ENCODE results near the gene ADGRL1. TPM values are rescaled to one million over a fixed set of nuclear protein-coding genes. Genes with fewer than 3 reads are reported as not detected.

Gene ADGRL1
- total RNA-seq, 3 donors from 2014 or later, result 11.2 to 14.7 (median 11.6) TPM

GRCh38 chr19:14117668-14118164, 88.3 kb downstream of the ADGRL1 start, which contains the start of gene PRKACA:
TSS of gene PRKACA (minus strand) at chr19:14117762. CDS start at chr19:14117547, 215 bp downstream.
- TF ChIP-seq CTCF (IDR thresholded peaks at IDR 0.05), result no peak
- peak; percentile 31 for TF ChIP-seq POLR2A (IDR thresholded peaks at IDR 0.05)
- TF ChIP-seq POLR2AphosphoS5 (IDR thresholded peaks at IDR 0.05), result peak; percentile 5 to 49 (median 32)
- H3K9me3 ChIP-seq, result no peaks in the 10 kb centered on the region
- no peaks in the 10 kb centered on the region for H3K36me3 ChIP-seq
- peaks cover 20 to 30% of the 10 kb centered on the region in 2 donors for H3K4me1 ChIP-seq
- H3K4me3 ChIP-seq, result peak within 1 kb of the TSS; percentile 94 to 99 (median 95)
- peak within 1 kb of the TSS; percentile 98 to 100 for H3K27ac ChIP-seq
- intact Hi-C loops (cut with DNase I; ENCODE audit: low total_unique reads), result no loop called here
- no peaks in the 10 kb centered on the region for H3K27me3 ChIP-seq
- peak; percentile 98 to 99 for DNase-seq (ENCODE audit: low spot score in 2 of 2)

DNA sequence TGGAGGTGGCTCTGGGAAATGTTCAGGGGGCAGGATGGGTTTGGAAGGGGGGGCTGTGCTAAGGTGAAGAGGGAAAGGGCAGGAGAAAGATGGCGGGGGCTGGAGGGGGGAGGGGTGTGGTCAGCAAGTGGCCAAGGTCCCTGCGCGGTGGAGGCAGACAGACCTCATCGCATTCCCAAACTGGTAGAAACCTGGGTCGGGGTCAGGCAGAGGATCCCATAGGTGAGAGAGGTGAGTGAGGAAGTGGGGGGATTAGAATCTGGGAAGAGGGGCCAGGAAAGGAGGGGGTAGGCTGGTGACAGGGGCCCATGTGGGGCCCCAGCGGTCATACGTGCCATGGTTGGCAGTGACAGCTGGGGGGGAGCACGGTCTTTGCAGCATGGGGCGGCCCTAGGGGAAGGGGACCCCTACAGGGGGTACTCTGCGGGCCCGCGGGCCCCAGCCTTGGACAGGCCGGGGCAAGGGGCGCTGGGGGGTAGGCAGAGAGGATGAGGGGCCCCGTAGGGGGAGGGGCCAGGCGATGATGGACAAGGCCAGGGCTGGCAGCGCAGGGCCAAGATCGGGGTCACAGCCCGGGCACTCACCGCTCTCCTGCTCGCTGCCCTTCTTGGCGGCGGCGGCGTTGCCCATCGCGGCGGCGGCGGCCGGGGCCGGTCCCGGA, 88.9 kb downstream of the ADGRL1 start:
- Histone ChIP-seq H3K27ac (peak overlapping the region; percentile 98 to 100), H3K4me1 (peaks cover 27 to 30% of the 10 kb centered on the region in 2 donors), H3K36me3 (no peaks in the 10 kb centered on the region), H3K4me3 (peak overlapping the region; percentile 94 to 99 (median 95)), H3K27me3 (no peaks in the 10 kb centered on the region), H3K9me3 (no peaks in the 10 kb centered on the region)
- intact Hi-C loops (cut with DNase I; ENCODE audit: low total_unique reads), result no loop called here
- no peak for TF ChIP-seq POLR2AphosphoS5 (IDR thresholded peaks at IDR 0.05)
- peak in 1 of 3 donors; percentile 9 for TF ChIP-seq CTCF (IDR thresholded peaks at IDR 0.05)
- DNase-seq (ENCODE audit: low spot score in 2 of 2), result no peak

- H3K27me3 ChIP-seq, result no peaks in the 10 kb centered on the region
- no peak for DNase-seq (ENCODE audit: low spot score in 2 of 2)
- H3K9me3 ChIP-seq, result no peaks in the 10 kb centered on the region
- TF ChIP-seq CTCF (IDR thresholded peaks at IDR 0.05), result no peak
- TF ChIP-seq POLR2AphosphoS5 (IDR thresholded peaks at IDR 0.05), result no peak
- no peak for TF ChIP-seq POLR2A (IDR thresholded peaks at IDR 0.05)
- H3K36me3 ChIP-seq, result no peaks in the 10 kb centered on the region
- H3K27ac ChIP-seq, result peak overlapping the region; percentile 98 to 100
- peak overlapping the region; percentile 94 to 99 (median 95) for H3K4me3 ChIP-seq
- H3K4me1 ChIP-seq, result peaks cover 27 to 30% of the 10 kb centered on the region in 2 donors
- intact Hi-C loops (cut with DNase I; ENCODE audit: low total_unique reads), result no loop called here
Observed at GRCh38 chr19:14116525-14116917, 89.4 kb downstream of the ADGRL1 start.

- Histone ChIP-seq H3K4me3 (peak overlapping the region in 2 of 3 donors; percentile 94 to 99), H3K27ac (peak overlapping the region; percentile 98 to 100), H3K4me1 (peaks cover 27 to 30% of the 10 kb centered on the region in 2 donors), H3K9me3 (no peaks in the 10 kb centered on the region), H3K27me3 (no peaks in the 10 kb centered on the region), H3K36me3 (no peaks in the 10 kb centered on the region)
- DNase-seq (ENCODE audit: low spot score in 2 of 2), result no peak
- TF ChIP-seq POLR2A (IDR thresholded peaks at IDR 0.05), result no peak
- TF ChIP-seq POLR2AphosphoS5 (IDR thresholded peaks at IDR 0.05), result no peak
- no peak for TF ChIP-seq CTCF (IDR thresholded peaks at IDR 0.05)
- intact Hi-C loops (cut with DNase I; ENCODE audit: low total_unique reads), result no loop called here
Observed at GRCh38 chr19:14115756-14116155, 90.2 kb downstream of the ADGRL1 start.

GRCh38 chr19:14114854-14115253, 91.1 kb downstream of the ADGRL1 start:
- Histone ChIP-seq H3K27me3 (no peaks in the 10 kb centered on the region), H3K36me3 (no peaks in the 10 kb centered on the region), H3K9me3 (no peaks in the 10 kb centered on the region), H3K27ac (peak overlapping the region; percentile 85 to 93), H3K4me3 (no peak overlapping the region), H3K4me1 (peaks cover 27 to 30% of the 10 kb centered on the region in 2 donors)
- intact Hi-C loops (cut with DNase I; ENCODE audit: low total_unique reads), result no loop called here
- DNase-seq (ENCODE audit: low spot score in 2 of 2), result no peak
- TF ChIP-seq POLR2AphosphoS5 (IDR thresholded peaks at IDR 0.05) (no peak), CTCF (IDR thresholded peaks at IDR 0.05) (peak; percentile 27 to 52 (median 27)), POLR2A (IDR thresholded peaks at IDR 0.05) (no peak)

All from breast epithelium (tissue), 4 donors.